HepG2 (cell line): ENCODE data around the gene CROT. TPM values are rescaled to one million over a fixed set of nuclear protein-coding genes. Genes with fewer than 3 reads are reported as not detected.

Experiments used
- ATAC-seq: fragments of 200-7000 bp; cut with Tn5 transposase; 3 replicates; pipeline ENCODE4 v1.9.1; 2020; ENCODE audit warnings: mild to moderate bottlenecking, moderate library complexity
- BruUV-seq: library from RNA; stranded (reverse); fragments of 400-500 nt; replicated peaks from 2 replicates; lab custom pipeline; 2021; lab: Mats Ljungman, UMichigan
- CTCF ChIA-PET: fragments of 300-600 bp; formaldehyde crosslinking; extraction: SDS; loops from one replicate; lab custom pipeline; 2021; ENCODE audit warnings: low total read pairs, inconsistent platforms, low intra/inter-chr PET ratio; lab: Yijun Ruan, JAX
- POLR2A ChIA-PET: fragments of 350-600 bp; sonication (Branson Sonifier 250); formaldehyde crosslinking; loops from one replicate; lab custom pipeline; 2020; ENCODE audit warnings: antibody characterized with exemption, inconsistent platforms; lab: Yijun Ruan, JAX
- DNase-seq: peaks from one replicate; pipeline ENCODE4 v3.0.0-alpha.2; 2015; ENCODE audit warnings: low spot score
- FAIRE-seq: peaks from 3 replicates; lab custom pipeline; 2011; peaks lifted over from hg19 to GRCh38; lab: Jason Lieb, UNC
- H2AFZ ChIP-seq: one replicate; pipeline ENCODE4 v1.6.1; 2011; ENCODE audit warnings: low read length, inconsistent platforms
- H3K27ac ChIP-seq: fragments of 300-600 bp; 3 replicates; pipeline ENCODE4 v1.8.0; 2011; ENCODE audit warnings: mixed run types, mild to moderate bottlenecking, mixed read lengths, low read length, inconsistent platforms; ENCODE audit not compliant: insufficient read depth; ENCODE audit errors: extremely low read length
- H3K27me3 ChIP-seq, 2 experiments: fragments of 200-600 bp in 1 of 2; 2 replicates in 1 of 2; 3 replicates in 1 of 2; pipeline versions ENCODE4 v1.6.0 to v1.8.0; 2011; ENCODE audit warnings: low read length in 2 of 2, mild to moderate bottlenecking in 2 of 2, moderate library complexity in 2 of 2, inconsistent platforms in 1 of 2; ENCODE audit not compliant: insufficient read depth in 2 of 2, control insufficient read depth in 1 of 2
- H3K36me3 ChIP-seq, 2 experiments: fragments of 200-600 bp in 1 of 2; replicated peaks in 1 of 2; 2 replicates in 1 of 2; 3 replicates in 1 of 2; pipeline versions ENCODE4 v1.5.1 to v1.8.0; 2011; ENCODE audit warnings: low read length in 2 of 2, inconsistent platforms in 1 of 2; ENCODE audit not compliant: insufficient read depth in 2 of 2, control insufficient read depth in 1 of 2
- H3K4me1 ChIP-seq: 2 replicates; pipeline ENCODE4 v1.5.1; 2012; ENCODE audit warnings: low read length, inconsistent platforms; ENCODE audit not compliant: insufficient read depth
- H3K4me2 ChIP-seq: 2 replicates; pipeline ENCODE4 v1.6.0; 2011; ENCODE audit warnings: low read depth, low read length, inconsistent platforms
- H3K4me3 ChIP-seq, 3 experiments: fragments of 200-600 bp in 1 of 3; sonication (generic), shearing (Covaris generic) in 1 of 3; replicated peaks in 1 of 3; 2 replicates each; pipeline ENCODE4 v1.5.1; 2011 to 2016; ENCODE audit warnings: low read length in 3 of 3, inconsistent platforms in 2 of 3, low read depth in 2 of 3, mild to moderate bottlenecking in 2 of 3, control low read depth in 1 of 3, mixed read lengths in 1 of 3; ENCODE audit not compliant: insufficient read depth in 1 of 3
- H3K79me2 ChIP-seq: one replicate; pipeline ENCODE4 v1.6.1; 2011; ENCODE audit warnings: low read length, inconsistent platforms; ENCODE audit not compliant: insufficient read depth
- H3K9ac ChIP-seq: 2 replicates; pipeline ENCODE4 v1.6.0; 2011; ENCODE audit warnings: mild to moderate bottlenecking, low read depth, low read length, inconsistent platforms; ENCODE audit not compliant: insufficient read depth
- H3K9me3 ChIP-seq: 2 replicates; pipeline ENCODE4 v1.5.1; 2012; ENCODE audit warnings: mild to moderate bottlenecking, low read length
- H4K20me1 ChIP-seq: 2 replicates; pipeline ENCODE4 v1.6.0; 2011; ENCODE audit warnings: inconsistent platforms, mild to moderate bottlenecking, low read length, moderate library complexity; ENCODE audit not compliant: insufficient read depth
- ATF7-NPFF ChIP-seq: sonication (generic); formaldehyde crosslinking; IDR thresholded peaks from 2 replicates; pipeline ENCODE4 v1.8.1; 2023; ENCODE audit warnings: mild to moderate bottlenecking, low read depth, missing genetic modification reagents, moderate library complexity
- CHD2 ChIP-seq: IDR thresholded peaks from 2 replicates; pipeline ENCODE4 v1.6.1; 2011; ENCODE audit warnings: low read depth, low read length, improper control_type of control experiment
- MXI1 ChIP-seq: IDR thresholded peaks from 3 replicates; pipeline ENCODE4 v1.6.1; 2012; ENCODE audit warnings: low read depth, low read length, inconsistent platforms, borderline replicate concordance
- REPIN1 ChIP-seq: sonication (generic); formaldehyde crosslinking; IDR thresholded peaks from 2 replicates; pipeline ENCODE4 v1.8.0; 2022; ENCODE audit warnings: missing genetic modification reagents, low read depth, mild to moderate bottlenecking, borderline replicate concordance
- SMAD1 ChIP-seq: sonication (generic); formaldehyde crosslinking; IDR thresholded peaks from 2 replicates; pipeline ENCODE4 v1.4.0; 2020; ENCODE audit warnings: missing genetic modification reagents, low read depth, mild to moderate bottlenecking, borderline replicate concordance
- SNAPC2 ChIP-seq: sonication (generic); formaldehyde crosslinking; IDR thresholded peaks from 2 replicates; pipeline ENCODE4 v1.8.1; 2022; ENCODE audit warnings: mild to moderate bottlenecking, missing genetic modification reagents
- STAG1 ChIP-seq: sonication (generic); formaldehyde crosslinking; IDR thresholded peaks from 2 replicates; pipeline ENCODE4 v1.4.0; 2020; ENCODE audit warnings: missing genetic modification reagents
- ZBTB7A ChIP-seq: sonication (generic); formaldehyde crosslinking; IDR thresholded peaks from 2 replicates; pipeline ENCODE4 v1.8.0; 2022; ENCODE audit warnings: mild to moderate bottlenecking, missing genetic modification reagents
- ZFP82 ChIP-seq: sonication (generic); formaldehyde crosslinking; IDR thresholded peaks from 2 replicates; pipeline ENCODE4 v1.5.1; 2020; ENCODE audit warnings: mild to moderate bottlenecking, missing genetic modification reagents, borderline replicate concordance
- ZNF264 ChIP-seq: sonication (generic); formaldehyde crosslinking; IDR thresholded peaks from 2 replicates; pipeline ENCODE4 v1.4.0; 2020; ENCODE audit warnings: missing genetic modification reagents
- ZNF367 ChIP-seq: sonication (generic); formaldehyde crosslinking; IDR thresholded peaks from 2 replicates; pipeline ENCODE4 v1.4.0; 2020; ENCODE audit warnings: missing genetic modification reagents, borderline replicate concordance
- ZNF660 ChIP-seq: sonication (generic); formaldehyde crosslinking; IDR thresholded peaks from 2 replicates; pipeline ENCODE4 v1.5.1; 2020; ENCODE audit warnings: mild to moderate bottlenecking, low read depth, missing genetic modification reagents, borderline replicate concordance
- ZSCAN30 ChIP-seq: sonication (generic); formaldehyde crosslinking; IDR thresholded peaks from 2 replicates; pipeline ENCODE4 v1.5.0; 2020; ENCODE audit warnings: mild to moderate bottlenecking, missing genetic modification reagents
- WGBS: methylation state at CpG from one replicate; pipeline ENCODE4 v1.1.6; 2017; ENCODE audit warnings: low lambda C conversion rate; 5-methylcytosine and 5-hydroxymethylcytosine counted together
- in situ Hi-C: cut with HindIII; loops from 2 replicates; pipeline ENCODE4 v1.10.0; 2017; ENCODE audit warnings: low pct_unique_long_range_greater_than_20kb; ENCODE audit not compliant: extremely low pct_ligation_motif_present
- intact Hi-C: fragments of 100-400 bp; cut with micrococcal nuclease; formaldehyde crosslinking; loops from one replicate; pipeline ENCODE4 v1.10.0; 2022; ENCODE audit not compliant: unreplicated experiment
- polyA plus RNA-seq, 8 experiments: library from polyadenylated mRNA; depleted of rRNA in 3 of 8; stranded (reverse) in 7 of 8; unstranded in 1 of 8; fragments of >200 nt; fragmentation: Illumina TruSeq in 4 of 8; extraction: Trizol in 4 of 8; gene quantifications; 2 replicates each; pipeline versions ENCODE4 v1.2.1 to v1.2.3, GENCODE V29; 2011 to 2016; ENCODE audit warnings: low read depth in 4 of 8, missing spikeins in 1 of 8, mixed read lengths in 1 of 8; ENCODE audit not compliant: insufficient read depth in 1 of 8
- total RNA-seq, 5 experiments: library from RNA; depleted of rRNA; stranded (reverse); fragments of >200 nt; fragmentation: Illumina TruSeq; extraction: Trizol; gene quantifications; 2 replicates each; pipeline ENCODE4 v1.2.3, GENCODE V29; 2016; ENCODE audit warnings: low read depth in 1 of 5
- TF ChIP-seq, protein P1 (sequence below): sonication (generic); formaldehyde crosslinking; conservative IDR thresholded peaks from 2 replicates; pipeline ENCODE4 v1.8.1; 2023; ENCODE audit warnings: missing genetic modification reagents
- TF ChIP-seq, protein P2 (sequence below): sonication (generic); formaldehyde crosslinking; IDR thresholded peaks from 2 replicates; pipeline ENCODE4 v1.4.0; 2020; ENCODE audit warnings: missing genetic modification reagents
- TF ChIP-seq, protein P3 (sequence below): IDR thresholded peaks from 2 replicates; pipeline ENCODE4 v1.4.0; 2020; ENCODE audit warnings: mild to moderate bottlenecking, missing genetic modification reagents

Gene CROT
- total and polyA plus RNA-seq, 2 of the 13 experiments (the other 11 are each of a cell fraction or from before 2014, with no cell fraction given) = 5.0 to 13.7 TPM

DNA sequence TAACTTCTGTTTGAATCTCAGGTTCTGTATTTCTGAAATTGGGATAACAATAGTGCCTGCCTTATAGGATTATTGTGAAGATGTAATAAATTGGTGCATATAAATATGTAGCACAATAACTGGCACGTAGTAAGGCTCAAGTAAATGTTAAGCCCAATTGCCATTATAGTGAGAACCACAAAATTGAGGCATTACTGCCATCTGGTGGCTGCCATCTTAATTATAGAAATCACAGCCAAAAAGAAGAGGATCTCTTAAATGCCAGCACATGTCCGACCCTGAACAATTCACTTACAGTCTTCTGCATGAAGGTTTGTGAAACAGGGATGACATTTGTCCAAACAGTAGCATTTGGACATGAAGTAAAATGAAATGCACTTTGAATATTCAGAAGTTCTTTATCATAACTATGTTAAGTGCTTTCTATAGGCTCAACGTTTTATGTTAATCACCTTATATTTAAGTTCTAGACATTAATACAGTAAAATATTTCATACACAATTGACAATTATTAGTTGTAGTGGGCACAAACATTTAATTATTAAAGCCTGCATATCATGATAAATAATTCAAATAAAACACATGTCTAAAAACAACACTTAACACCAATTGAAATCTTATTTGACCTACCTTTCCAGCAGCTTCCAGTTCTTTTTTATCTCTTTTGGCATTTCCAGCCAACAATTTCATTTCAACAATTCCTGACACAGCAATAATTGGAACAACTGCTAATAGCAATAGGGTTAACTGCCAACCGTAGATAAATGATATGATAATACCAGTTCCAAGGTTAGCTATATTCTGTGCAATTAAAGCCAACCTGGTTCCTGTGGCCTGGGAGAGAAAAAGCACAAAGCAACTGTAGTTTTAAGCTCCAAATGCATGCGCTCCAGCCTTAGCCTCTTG, 71.5 kb downstream of the CROT start:
- in situ Hi-C loops (loop anchor here (5.0 to 25.0 kb wide), 2 partner anchors 105 to 480 kb away; no protein-coding TSS in a partner anchor), intact Hi-C loops (loop anchor here (1.0 to 5.0 kb wide), 5 partner anchors 72 to 490 kb away; partner anchors contain the start of gene CROT)
- H3K4me2 ChIP-seq = no peak overlapping the region
- no peak overlapping the region for H3K4me3 ChIP-seq
- ChIA-PET POLR2A (no interaction called here), CTCF (interaction anchor here (1.2 to 6.6 kb wide), 3 partner anchors 88 to 180 kb away, joined by 3 to 86 read pairs (median 9); no protein-coding TSS in a partner anchor)
- FAIRE-seq (peak; percentile 79), DNase-seq (peak; percentile 59), ATAC-seq (peak; percentile 77)
- WGBS = 72% methylated on average over 5 of the region's 5 CpGs
- no peak overlapping the region for H3K27ac ChIP-seq
- no TSS peak for BruUV-seq
- H2AFZ ChIP-seq = no peak overlapping the region
- H3K4me1 ChIP-seq = peaks cover 11% of the 10 kb centered on the region
- peaks cover 1 to 15% of the 10 kb centered on the region in 2 experiments; a peak in 3 of 5 replicates for H3K36me3 ChIP-seq
- H3K9ac ChIP-seq = no peak overlapping the region
- no peaks in the 10 kb centered on the region for H3K79me2 ChIP-seq
- H3K9me3 ChIP-seq = no peaks in the 10 kb centered on the region
- H3K27me3 ChIP-seq = no peaks in the 10 kb centered on the region
- H4K20me1 ChIP-seq = no peaks in the 10 kb centered on the region
- TF ChIP-seq ZFP82 = no peak
- TF ChIP-seq, protein P1, sequence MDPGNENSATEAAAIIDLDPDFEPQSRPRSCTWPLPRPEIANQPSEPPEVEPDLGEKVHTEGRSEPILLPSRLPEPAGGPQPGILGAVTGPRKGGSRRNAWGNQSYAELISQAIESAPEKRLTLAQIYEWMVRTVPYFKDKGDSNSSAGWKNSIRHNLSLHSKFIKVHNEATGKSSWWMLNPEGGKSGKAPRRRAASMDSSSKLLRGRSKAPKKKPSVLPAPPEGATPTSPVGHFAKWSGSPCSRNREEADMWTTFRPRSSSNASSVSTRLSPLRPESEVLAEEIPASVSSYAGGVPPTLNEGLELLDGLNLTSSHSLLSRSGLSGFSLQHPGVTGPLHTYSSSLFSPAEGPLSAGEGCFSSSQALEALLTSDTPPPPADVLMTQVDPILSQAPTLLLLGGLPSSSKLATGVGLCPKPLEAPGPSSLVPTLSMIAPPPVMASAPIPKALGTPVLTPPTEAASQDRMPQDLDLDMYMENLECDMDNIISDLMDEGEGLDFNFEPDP (CRISPR knock-in tag) = no peak
- TF ChIP-seq ATF7-NPFF (CRISPR knock-in tag) = no peak
- peak; percentile 92 for TF ChIP-seq STAG1 (CRISPR knock-in tag)
- TF ChIP-seq ZSCAN30 = no peak
- TF ChIP-seq SNAPC2 = no peak
- TF ChIP-seq CHD2 = no peak
- TF ChIP-seq REPIN1 (CRISPR knock-in tag) = no peak
- TF ChIP-seq, protein P2, sequence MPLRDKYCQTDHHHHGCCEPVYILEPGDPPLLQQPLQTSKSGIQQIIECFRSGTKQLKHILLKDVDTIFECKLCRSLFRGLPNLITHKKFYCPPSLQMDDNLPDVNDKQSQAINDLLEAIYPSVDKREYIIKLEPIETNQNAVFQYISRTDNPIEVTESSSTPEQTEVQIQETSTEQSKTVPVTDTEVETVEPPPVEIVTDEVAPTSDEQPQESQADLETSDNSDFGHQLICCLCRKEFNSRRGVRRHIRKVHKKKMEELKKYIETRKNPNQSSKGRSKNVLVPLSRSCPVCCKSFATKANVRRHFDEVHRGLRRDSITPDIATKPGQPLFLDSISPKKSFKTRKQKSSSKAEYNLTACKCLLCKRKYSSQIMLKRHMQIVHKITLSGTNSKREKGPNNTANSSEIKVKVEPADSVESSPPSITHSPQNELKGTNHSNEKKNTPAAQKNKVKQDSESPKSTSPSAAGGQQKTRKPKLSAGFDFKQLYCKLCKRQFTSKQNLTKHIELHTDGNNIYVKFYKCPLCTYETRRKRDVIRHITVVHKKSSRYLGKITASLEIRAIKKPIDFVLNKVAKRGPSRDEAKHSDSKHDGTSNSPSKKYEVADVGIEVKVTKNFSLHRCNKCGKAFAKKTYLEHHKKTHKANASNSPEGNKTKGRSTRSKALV (CRISPR knock-in tag) = no peak
- TF ChIP-seq MXI1 = no peak
- TF ChIP-seq, protein P3, sequence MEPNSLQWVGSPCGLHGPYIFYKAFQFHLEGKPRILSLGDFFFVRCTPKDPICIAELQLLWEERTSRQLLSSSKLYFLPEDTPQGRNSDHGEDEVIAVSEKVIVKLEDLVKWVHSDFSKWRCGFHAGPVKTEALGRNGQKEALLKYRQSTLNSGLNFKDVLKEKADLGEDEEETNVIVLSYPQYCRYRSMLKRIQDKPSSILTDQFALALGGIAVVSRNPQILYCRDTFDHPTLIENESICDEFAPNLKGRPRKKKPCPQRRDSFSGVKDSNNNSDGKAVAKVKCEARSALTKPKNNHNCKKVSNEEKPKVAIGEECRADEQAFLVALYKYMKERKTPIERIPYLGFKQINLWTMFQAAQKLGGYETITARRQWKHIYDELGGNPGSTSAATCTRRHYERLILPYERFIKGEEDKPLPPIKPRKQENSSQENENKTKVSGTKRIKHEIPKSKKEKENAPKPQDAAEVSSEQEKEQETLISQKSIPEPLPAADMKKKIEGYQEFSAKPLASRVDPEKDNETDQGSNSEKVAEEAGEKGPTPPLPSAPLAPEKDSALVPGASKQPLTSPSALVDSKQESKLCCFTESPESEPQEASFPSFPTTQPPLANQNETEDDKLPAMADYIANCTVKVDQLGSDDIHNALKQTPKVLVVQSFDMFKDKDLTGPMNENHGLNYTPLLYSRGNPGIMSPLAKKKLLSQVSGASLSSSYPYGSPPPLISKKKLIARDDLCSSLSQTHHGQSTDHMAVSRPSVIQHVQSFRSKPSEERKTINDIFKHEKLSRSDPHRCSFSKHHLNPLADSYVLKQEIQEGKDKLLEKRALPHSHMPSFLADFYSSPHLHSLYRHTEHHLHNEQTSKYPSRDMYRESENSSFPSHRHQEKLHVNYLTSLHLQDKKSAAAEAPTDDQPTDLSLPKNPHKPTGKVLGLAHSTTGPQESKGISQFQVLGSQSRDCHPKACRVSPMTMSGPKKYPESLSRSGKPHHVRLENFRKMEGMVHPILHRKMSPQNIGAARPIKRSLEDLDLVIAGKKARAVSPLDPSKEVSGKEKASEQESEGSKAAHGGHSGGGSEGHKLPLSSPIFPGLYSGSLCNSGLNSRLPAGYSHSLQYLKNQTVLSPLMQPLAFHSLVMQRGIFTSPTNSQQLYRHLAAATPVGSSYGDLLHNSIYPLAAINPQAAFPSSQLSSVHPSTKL (CRISPR knock-in tag) = peak; percentile 27; the same call in 1 of the 2 replicates
- TF ChIP-seq ZNF264 (CRISPR knock-in tag) = no peak
- TF ChIP-seq ZNF367 = no peak
- no peak for TF ChIP-seq ZBTB7A (CRISPR knock-in tag)
- no peak for TF ChIP-seq SMAD1
- TF ChIP-seq ZNF660 (CRISPR knock-in tag) = no peak
